ENCODE measurements around the gene SUGCT. TPM values are rescaled to one million over a fixed set of nuclear protein-coding genes. Genes with fewer than 3 reads are reported as not detected.

Gene SUGCT
- total RNA-seq, 3 donors from 2014 or later (not counting 1 experiment from before 2014, with no cell fraction given) = 0.40 to 0.59 TPM; not detected in 1

DNA sequence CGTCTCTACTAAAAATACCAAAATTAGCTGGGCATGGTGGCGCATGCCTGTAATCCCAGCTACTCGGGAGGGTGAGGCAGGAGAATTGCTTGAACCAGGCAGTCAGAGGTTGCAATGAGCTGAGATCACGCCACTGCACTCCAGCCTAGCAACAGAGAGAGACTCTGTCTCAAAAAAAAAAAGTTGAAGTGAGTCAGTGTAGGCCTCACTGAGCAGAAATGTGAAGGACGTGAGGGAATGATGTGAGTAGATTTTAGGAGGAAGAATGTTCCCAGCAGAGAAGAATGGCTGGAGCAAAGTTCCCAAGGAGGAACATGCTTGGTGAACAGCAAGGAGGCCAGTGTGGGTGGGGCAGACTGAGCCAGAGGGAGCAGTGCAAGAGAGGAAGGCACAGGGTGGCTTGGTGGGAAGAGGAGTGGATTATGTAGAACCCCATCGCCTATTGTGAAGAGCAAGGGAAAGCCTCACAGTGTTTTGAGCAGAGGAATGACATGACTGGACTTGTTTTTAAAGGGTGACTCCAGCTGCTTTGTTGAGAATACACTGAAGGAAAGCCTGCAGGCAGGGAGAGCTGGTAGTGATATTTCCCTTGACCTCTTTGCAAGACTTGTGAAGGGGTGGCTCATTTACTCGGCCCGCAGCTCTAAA lies 708.7 kb downstream of the SUGCT start:
- Mint-ChIP-seq H3K27me3 (ENCODE audit: low read depth in 2 of 2) (no peaks in the 10 kb centered on the region), H3K4me3 (no peak overlapping the region), H3K36me3 (no peaks in the 10 kb centered on the region), H3K27ac (no peak overlapping the region), H3K4me1 (no peaks in the 10 kb centered on the region), H3K9me3 (peaks cover 8 to 20% of the 10 kb centered on the region in 2 donors)
- ATAC-seq = no peak
- intact Hi-C loops (cut with micrococcal nuclease) = no loop called here
- H3K36me3 ChIP-seq (ENCODE audit: control insufficient read depth, insufficient read depth, low read length) = no peaks in the 10 kb centered on the region
- no peak overlapping the region for H3K4me3 ChIP-seq (ENCODE audit: low read length)
- H3K27ac ChIP-seq (ENCODE audit: low read length) = no peak overlapping the region
- no peak for DNase-seq
- H3K4me1 ChIP-seq (ENCODE audit: control insufficient read depth, insufficient read depth, low read length) = no peaks in the 10 kb centered on the region
- 86% methylated on average over 8 of the region's 8 CpGs for WGBS (ENCODE audit: insufficient coverage)
- H3K9me3 ChIP-seq (ENCODE audit: control insufficient read depth, insufficient read depth, low read length) = peaks cover 2% of the 10 kb centered on the region
- H3K27me3 ChIP-seq (ENCODE audit: control insufficient read depth, insufficient read depth, low read length) = no peaks in the 10 kb centered on the region
- TF ChIP-seq, protein P1, sequence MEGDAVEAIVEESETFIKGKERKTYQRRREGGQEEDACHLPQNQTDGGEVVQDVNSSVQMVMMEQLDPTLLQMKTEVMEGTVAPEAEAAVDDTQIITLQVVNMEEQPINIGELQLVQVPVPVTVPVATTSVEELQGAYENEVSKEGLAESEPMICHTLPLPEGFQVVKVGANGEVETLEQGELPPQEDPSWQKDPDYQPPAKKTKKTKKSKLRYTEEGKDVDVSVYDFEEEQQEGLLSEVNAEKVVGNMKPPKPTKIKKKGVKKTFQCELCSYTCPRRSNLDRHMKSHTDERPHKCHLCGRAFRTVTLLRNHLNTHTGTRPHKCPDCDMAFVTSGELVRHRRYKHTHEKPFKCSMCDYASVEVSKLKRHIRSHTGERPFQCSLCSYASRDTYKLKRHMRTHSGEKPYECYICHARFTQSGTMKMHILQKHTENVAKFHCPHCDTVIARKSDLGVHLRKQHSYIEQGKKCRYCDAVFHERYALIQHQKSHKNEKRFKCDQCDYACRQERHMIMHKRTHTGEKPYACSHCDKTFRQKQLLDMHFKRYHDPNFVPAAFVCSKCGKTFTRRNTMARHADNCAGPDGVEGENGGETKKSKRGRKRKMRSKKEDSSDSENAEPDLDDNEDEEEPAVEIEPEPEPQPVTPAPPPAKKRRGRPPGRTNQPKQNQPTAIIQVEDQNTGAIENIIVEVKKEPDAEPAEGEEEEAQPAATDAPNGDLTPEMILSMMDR (IDR thresholded peaks at IDR 0.05) = no peak

DNA sequence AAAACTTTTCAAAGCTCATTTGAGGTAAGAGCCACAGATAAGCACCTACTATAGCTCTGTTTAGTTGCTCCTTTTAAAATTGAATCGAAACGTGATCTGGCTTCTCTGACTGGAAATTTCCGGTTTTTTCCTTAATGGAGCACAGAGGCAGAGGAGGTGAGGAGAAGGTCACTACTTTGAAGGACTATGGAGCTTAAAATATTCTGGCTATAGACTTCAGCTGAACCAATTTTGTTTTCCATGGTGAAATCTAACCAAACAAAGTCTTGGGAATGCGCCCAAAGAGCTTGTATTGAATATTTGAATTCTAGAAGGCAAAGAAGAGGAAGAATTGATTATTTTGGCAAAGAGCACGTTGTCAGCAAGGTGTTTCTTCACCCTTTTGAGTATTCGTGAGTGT lies 711.1 kb downstream of the SUGCT start:
- TF ChIP-seq, protein P1 (IDR thresholded peaks at IDR 0.05) = no peak
- Mint-ChIP-seq H3K27me3 (ENCODE audit: low read depth in 2 of 2) (no peaks in the 10 kb centered on the region), H3K36me3 (no peaks in the 10 kb centered on the region), H3K4me1 (no peaks in the 10 kb centered on the region), H3K9me3 (peaks cover 7 to 16% of the 10 kb centered on the region in 2 donors), H3K27ac (no peak overlapping the region), H3K4me3 (no peak overlapping the region)
- no peaks in the 10 kb centered on the region for H3K4me1 ChIP-seq (ENCODE audit: control insufficient read depth, insufficient read depth, low read length)
- WGBS (ENCODE audit: insufficient coverage) = 91% methylated on average over 6 of the region's 6 CpGs
- no peaks in the 10 kb centered on the region for H3K36me3 ChIP-seq (ENCODE audit: control insufficient read depth, insufficient read depth, low read length)
- H3K27me3 ChIP-seq (ENCODE audit: control insufficient read depth, insufficient read depth, low read length) = no peaks in the 10 kb centered on the region
- H3K9me3 ChIP-seq (ENCODE audit: control insufficient read depth, insufficient read depth, low read length) = peaks cover 2% of the 10 kb centered on the region
- intact Hi-C loops (cut with micrococcal nuclease) = no loop called here
- ATAC-seq (no peak), DNase-seq (no peak)
- H3K4me3 ChIP-seq (ENCODE audit: low read length) = no peak overlapping the region
- no peak overlapping the region for H3K27ac ChIP-seq (ENCODE audit: low read length)

DNA sequence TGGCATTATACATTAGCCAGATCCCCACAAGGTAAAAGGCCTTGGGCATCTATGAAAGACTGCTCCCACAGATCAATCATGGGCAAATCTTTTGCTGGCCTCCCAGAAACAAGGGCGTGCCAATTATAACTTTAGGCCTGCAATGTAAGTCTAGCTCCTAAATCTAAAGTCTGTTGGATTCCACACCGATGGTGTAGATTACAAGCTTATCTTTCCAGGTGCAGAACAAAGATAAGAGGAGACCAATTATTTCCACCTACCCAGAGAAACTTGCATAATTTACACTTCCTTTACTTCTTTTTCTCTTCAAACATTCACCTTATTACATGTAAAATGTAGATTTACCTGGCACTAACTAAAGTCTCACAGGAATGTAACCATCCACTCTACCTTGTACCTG lies 713.1 kb downstream of the SUGCT start:
- no peak overlapping the region for H3K27ac Mint-ChIP-seq
- Histone ChIP-seq H3K36me3 (ENCODE audit: control insufficient read depth, insufficient read depth, low read length) (no peaks in the 10 kb centered on the region), H3K9me3 (ENCODE audit: control insufficient read depth, insufficient read depth, low read length) (peaks cover 2% of the 10 kb centered on the region), H3K4me1 (ENCODE audit: control insufficient read depth, insufficient read depth, low read length) (no peaks in the 10 kb centered on the region), H3K27ac (ENCODE audit: low read length) (no peak overlapping the region), H3K4me3 (ENCODE audit: low read length) (no peak overlapping the region), H3K27me3 (ENCODE audit: control insufficient read depth, insufficient read depth, low read length) (no peaks in the 10 kb centered on the region)
- intact Hi-C loops (cut with micrococcal nuclease) = no loop called here
- H3K9me3 Mint-ChIP-seq = peaks cover 11 to 20% of the 10 kb centered on the region in 2 donors
- ATAC-seq = no peak
- H3K27me3 Mint-ChIP-seq (ENCODE audit: low read depth in 2 of 2) = no peaks in the 10 kb centered on the region
- H3K4me3 Mint-ChIP-seq = no peak overlapping the region
- TF ChIP-seq, protein P1 (IDR thresholded peaks at IDR 0.05) = no peak
- 73% methylated on average over 2 of the region's 2 CpGs for WGBS (ENCODE audit: insufficient coverage)
- DNase-seq = no peak
- H3K36me3 Mint-ChIP-seq = no peaks in the 10 kb centered on the region
- no peaks in the 10 kb centered on the region for H3K4me1 Mint-ChIP-seq
